ENCODE measurements around the gene LGALS14.

DNA sequence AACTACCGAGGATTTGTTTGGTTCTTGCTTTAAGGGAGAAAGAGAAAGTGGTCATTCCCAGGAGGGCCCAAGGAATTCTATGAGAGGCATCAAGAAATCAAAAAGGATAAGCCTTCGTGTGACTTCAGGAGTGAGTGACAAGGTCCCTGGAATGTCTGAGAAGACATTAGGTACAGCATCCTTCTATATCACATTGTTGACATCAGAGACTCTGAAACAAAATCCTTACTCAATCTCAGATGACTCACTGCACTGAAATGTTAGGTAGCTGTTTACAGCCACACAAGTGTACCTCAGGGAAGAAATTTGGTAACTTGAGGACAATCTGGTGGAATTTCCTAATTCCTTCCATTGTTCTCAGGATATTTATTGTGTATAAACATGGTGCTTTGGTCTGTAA is 7.9 kb upstream of the LGALS14 start:
- no peak for TF ChIP-seq EZH2 (IDR thresholded peaks at IDR 0.05; ENCODE audit: low read depth)
- TF ChIP-seq, protein P1, sequence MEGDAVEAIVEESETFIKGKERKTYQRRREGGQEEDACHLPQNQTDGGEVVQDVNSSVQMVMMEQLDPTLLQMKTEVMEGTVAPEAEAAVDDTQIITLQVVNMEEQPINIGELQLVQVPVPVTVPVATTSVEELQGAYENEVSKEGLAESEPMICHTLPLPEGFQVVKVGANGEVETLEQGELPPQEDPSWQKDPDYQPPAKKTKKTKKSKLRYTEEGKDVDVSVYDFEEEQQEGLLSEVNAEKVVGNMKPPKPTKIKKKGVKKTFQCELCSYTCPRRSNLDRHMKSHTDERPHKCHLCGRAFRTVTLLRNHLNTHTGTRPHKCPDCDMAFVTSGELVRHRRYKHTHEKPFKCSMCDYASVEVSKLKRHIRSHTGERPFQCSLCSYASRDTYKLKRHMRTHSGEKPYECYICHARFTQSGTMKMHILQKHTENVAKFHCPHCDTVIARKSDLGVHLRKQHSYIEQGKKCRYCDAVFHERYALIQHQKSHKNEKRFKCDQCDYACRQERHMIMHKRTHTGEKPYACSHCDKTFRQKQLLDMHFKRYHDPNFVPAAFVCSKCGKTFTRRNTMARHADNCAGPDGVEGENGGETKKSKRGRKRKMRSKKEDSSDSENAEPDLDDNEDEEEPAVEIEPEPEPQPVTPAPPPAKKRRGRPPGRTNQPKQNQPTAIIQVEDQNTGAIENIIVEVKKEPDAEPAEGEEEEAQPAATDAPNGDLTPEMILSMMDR (conservative IDR thresholded peaks at IDR 0.05): no peak

Data from PC-9 (cell line).